Activated naive CD4-positive, alpha-beta T cell treated with anti-CD3 and anti-CD28 coated beads, Interleukin-2, amount 10 ng/mL, durations not matched to agents 7 days and 5 days (primary cell): ENCODE data around the gene EGFLAM.

Experiments
- CTCF ChIA-PET: fragments of 350-600 bp; sonication (Branson Sonifier 250); formaldehyde crosslinking; loops from one replicate; lab custom pipeline; 2021; ENCODE audit warnings: antibody characterized with exemption; lab: Charles Lee
- DNase-seq: peaks from one replicate; pipeline ENCODE4 v3.0.0-alpha.2; 2020
- H3K27ac Mint-ChIP-seq: one replicate; pipeline ENCODE4 v1.8.0; 2021; ENCODE audit warnings: mild to moderate bottlenecking, moderate library complexity, mixed read lengths
- H3K27me3 Mint-ChIP-seq: one replicate; pipeline ENCODE4 v1.8.0; 2021; ENCODE audit warnings: mild to moderate bottlenecking, mixed read lengths
- H3K36me3 Mint-ChIP-seq: one replicate; pipeline ENCODE4 v1.8.0; 2021; ENCODE audit warnings: mixed read lengths
- H3K4me1 Mint-ChIP-seq: one replicate; pipeline ENCODE4 v1.8.0; 2021; ENCODE audit warnings: mixed read lengths
- H3K4me3 Mint-ChIP-seq: one replicate; pipeline ENCODE4 v1.8.0; 2021; ENCODE audit warnings: mild to moderate bottlenecking, moderate library complexity, mixed read lengths
- H3K9me3 Mint-ChIP-seq: one replicate; pipeline ENCODE4 v1.8.0; 2021; ENCODE audit warnings: mixed read lengths

The EGFLAM gene

GRCh38 chr5:38466424-38467189 is 208.2 kb downstream of the EGFLAM start:
- no peaks in the 10 kb centered on the region for H3K4me1 Mint-ChIP-seq
- CTCF ChIA-PET, result no interaction called here
- no peaks in the 10 kb centered on the region for H3K9me3 Mint-ChIP-seq
- DNase-seq, result no peak
- H3K36me3 Mint-ChIP-seq, result no peaks in the 10 kb centered on the region
- H3K27ac Mint-ChIP-seq, result no peak overlapping the region
- H3K4me3 Mint-ChIP-seq, result no peak overlapping the region
- peaks cover 40% of the 10 kb centered on the region for H3K27me3 Mint-ChIP-seq

- H3K4me3 Mint-ChIP-seq, result no peak overlapping the region
- H3K9me3 Mint-ChIP-seq, result no peaks in the 10 kb centered on the region
- no peaks in the 10 kb centered on the region for H3K4me1 Mint-ChIP-seq
- no peak overlapping the region for H3K27ac Mint-ChIP-seq
- DNase-seq, result no peak
- no peaks in the 10 kb centered on the region for H3K36me3 Mint-ChIP-seq
- CTCF ChIA-PET, result interaction anchor here (1.3 to 1.7 kb wide), 2 partner anchors 26 to 235 kb away, joined by 4 to 10 read pairs; no protein-coding TSS in a partner anchor
- peaks cover 39% of the 10 kb centered on the region for H3K27me3 Mint-ChIP-seq
These were observed 209.1 kb downstream of the EGFLAM start for GRCh38 chr5:38467353-38468040.

DNA sequence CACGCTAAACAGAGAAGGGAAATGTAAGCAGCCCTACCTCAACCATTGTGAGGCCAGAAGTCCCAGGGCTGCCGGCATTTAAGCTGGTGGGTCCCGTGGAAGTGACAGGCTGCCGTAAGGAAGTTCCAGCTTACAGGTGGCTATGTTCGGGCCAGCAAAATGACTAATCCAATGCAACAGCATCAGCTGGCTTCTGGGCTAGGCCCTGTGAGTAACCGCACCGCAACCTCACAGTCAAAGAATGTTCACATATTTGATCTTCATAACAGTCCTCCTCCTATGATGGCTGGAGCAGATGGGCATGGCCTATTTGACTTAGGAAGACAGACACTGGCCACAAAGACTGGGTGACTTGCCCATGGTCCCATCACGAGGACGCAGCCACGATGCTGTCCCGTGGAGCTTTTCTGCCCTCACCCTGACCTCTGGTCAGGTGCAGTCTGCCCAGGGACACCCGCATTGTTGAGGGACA is 209.9 kb downstream of the EGFLAM start:
- no peaks in the 10 kb centered on the region for H3K9me3 Mint-ChIP-seq
- no peak for DNase-seq
- no peak overlapping the region for H3K27ac Mint-ChIP-seq
- no peaks in the 10 kb centered on the region for H3K4me1 Mint-ChIP-seq
- no peaks in the 10 kb centered on the region for H3K36me3 Mint-ChIP-seq
- CTCF ChIA-PET, result interaction anchor here (1.3 to 1.7 kb wide), 2 partner anchors 26 to 235 kb away, joined by 4 to 10 read pairs; no protein-coding TSS in a partner anchor
- no peak overlapping the region for H3K4me3 Mint-ChIP-seq
- peaks cover 41% of the 10 kb centered on the region for H3K27me3 Mint-ChIP-seq

DNA sequence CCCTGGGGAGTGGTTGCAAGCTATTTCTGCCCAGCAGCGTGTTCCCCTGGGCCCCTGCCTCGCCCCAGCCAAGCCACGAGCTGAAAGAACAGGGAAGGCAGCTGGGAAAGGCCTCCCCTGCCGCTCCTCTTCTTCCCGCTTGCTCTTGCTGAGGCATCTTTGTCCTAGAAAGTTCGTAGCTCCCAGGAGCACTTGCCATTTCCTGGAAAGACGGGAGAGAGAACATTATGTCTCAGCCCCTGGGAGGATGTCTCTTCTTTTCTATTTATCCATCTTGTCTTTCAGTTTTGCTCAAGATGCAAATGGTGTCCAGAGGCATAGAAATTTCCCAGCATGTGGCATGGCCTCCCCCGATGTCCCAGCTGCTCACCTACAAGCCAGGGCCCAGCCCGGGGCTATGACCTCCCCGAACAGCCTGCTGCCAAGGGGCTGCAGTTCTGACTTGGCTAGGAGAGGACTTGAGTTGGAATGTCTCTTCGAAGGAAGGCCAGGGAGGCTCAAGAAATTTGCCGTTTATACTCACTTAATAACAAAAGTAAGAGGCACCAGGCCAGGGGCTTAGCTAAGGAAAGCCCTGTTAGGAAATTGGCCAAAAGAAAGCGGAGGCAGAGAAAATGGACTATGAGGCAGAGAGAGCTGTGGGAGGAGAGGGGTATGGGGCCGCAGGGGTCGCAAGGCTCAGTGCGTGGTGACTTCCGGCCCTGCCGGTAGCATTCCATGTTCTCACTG is 210.8 kb downstream of the EGFLAM start:
- Mint-ChIP-seq H3K4me3 (no peak overlapping the region), H3K36me3 (no peaks in the 10 kb centered on the region), H3K9me3 (no peaks in the 10 kb centered on the region), H3K4me1 (no peaks in the 10 kb centered on the region), H3K27me3 (peaks cover 48% of the 10 kb centered on the region), H3K27ac (no peak overlapping the region)
- CTCF ChIA-PET, result interaction anchor here (1.7 kb wide), 1 partner anchor 27 kb away, joined by 10 read pairs; no protein-coding TSS in a partner anchor
- no peak for DNase-seq

DNA sequence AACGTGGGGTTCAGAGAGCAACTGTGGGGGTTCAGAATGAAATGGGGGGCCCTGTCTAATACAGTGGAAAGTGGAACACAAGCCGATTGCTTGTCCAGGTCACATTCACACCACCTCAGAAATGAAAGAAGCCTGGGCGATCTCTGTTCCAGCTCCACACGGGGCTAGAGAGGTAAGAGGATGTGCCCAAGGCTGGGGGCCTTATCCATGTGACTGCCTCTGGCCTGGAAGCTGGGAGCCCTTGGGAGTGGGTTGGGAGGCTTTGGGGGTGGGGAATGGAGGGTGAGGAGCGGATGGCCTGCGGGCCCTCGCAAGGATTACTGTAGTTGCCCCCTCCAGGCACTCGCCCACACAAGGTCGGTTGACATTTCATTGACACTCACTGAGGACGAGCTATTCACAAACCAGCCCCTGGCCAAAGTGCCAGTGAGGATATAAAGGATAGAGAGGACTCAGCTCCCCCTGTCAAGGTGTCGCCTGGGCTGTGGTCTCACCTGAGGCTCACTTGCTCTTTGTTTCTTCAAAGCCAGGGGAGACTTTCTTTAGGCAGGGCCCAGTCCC is 211.4 kb downstream of the EGFLAM start:
- H3K27ac Mint-ChIP-seq, result no peak overlapping the region

DNA sequence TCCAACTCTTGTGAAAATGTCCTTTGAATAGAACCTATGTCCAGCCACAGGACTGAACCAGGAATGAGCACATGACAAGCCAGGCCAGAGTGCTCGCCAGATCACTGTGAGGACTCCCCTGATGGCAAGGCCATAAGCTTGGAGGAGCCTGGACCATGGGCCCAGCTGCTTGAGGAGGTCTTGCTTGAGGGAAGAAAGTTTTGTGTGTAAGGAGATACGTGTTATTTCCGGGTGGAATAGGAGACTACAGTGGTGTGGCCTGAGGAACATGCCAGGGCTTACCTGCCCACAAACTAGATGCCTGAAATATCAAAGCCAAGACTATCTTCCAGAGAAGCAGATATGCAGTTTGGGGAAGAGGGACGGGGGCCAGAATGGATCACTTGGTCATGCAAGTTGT is 213.3 kb downstream of the EGFLAM start:
- CTCF ChIA-PET, result no interaction called here
- no peak overlapping the region for H3K27ac Mint-ChIP-seq

More for the DNA sequence above, 211.4 kb downstream of the EGFLAM start:
- Mint-ChIP-seq H3K9me3 (no peaks in the 10 kb centered on the region), H3K36me3 (no peaks in the 10 kb centered on the region), H3K4me1 (no peaks in the 10 kb centered on the region), H3K27me3 (peaks cover 48% of the 10 kb centered on the region), H3K4me3 (no peak overlapping the region)
- no peak for DNase-seq
- CTCF ChIA-PET, result no interaction called here

GRCh38 chr5:38472541-38472940 is 214.2 kb downstream of the EGFLAM start:
- Mint-ChIP-seq H3K4me1 (no peaks in the 10 kb centered on the region), H3K27me3 (peaks cover 48% of the 10 kb centered on the region), H3K9me3 (no peaks in the 10 kb centered on the region), H3K36me3 (no peaks in the 10 kb centered on the region), H3K27ac (no peak overlapping the region), H3K4me3 (no peak overlapping the region)
- CTCF ChIA-PET, result no interaction called here
- DNase-seq, result no peak

More for the DNA sequence above, 213.3 kb downstream of the EGFLAM start:
- DNase-seq, result no peak
- Mint-ChIP-seq H3K9me3 (no peaks in the 10 kb centered on the region), H3K4me1 (no peaks in the 10 kb centered on the region), H3K36me3 (no peaks in the 10 kb centered on the region), H3K27me3 (peaks cover 48% of the 10 kb centered on the region), H3K4me3 (no peak overlapping the region)

GRCh38 chr5:38473008-38473407 is 214.6 kb downstream of the EGFLAM start:
- Mint-ChIP-seq H3K27ac (no peak overlapping the region), H3K27me3 (peaks cover 48% of the 10 kb centered on the region)

DNA sequence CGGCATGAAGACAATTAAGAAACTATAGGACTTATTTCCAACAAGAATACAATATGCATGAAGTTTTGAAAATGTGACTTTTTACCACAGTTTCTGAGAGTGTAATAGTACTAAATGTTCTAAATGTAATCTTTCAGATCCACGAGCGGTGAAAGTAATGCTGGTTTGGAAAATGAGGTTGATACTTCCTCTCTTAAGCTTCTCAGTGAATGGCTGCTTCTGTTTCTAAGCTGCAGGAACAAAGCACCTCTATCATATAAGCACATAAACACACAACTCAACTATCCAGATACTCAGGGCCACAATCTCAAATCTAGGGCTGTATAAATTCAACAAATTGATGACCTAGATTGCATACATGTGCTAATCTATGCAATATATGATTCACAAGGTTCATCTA is 219.8 kb downstream of the EGFLAM start:
- no peak overlapping the region for H3K27ac Mint-ChIP-seq
- no peaks in the 10 kb centered on the region for H3K9me3 Mint-ChIP-seq
- no peaks in the 10 kb centered on the region for H3K36me3 Mint-ChIP-seq
- H3K4me1 Mint-ChIP-seq, result no peaks in the 10 kb centered on the region
- DNase-seq, result no peak
- H3K4me3 Mint-ChIP-seq, result no peak overlapping the region
- H3K27me3 Mint-ChIP-seq, result peaks cover 38% of the 10 kb centered on the region
- CTCF ChIA-PET, result interaction anchor here (1.2 kb wide), 1 partner anchor 96 kb away, joined by 3 read pairs; no protein-coding TSS in a partner anchor

More at GRCh38 chr5:38473008-38473407, 214.6 kb downstream of the EGFLAM start:
- Mint-ChIP-seq H3K9me3 (no peaks in the 10 kb centered on the region), H3K4me3 (no peak overlapping the region), H3K4me1 (no peaks in the 10 kb centered on the region), H3K36me3 (no peaks in the 10 kb centered on the region)
- CTCF ChIA-PET, result no interaction called here
- DNase-seq, result no peak

- CTCF ChIA-PET, result interaction anchor here (1.2 kb wide), 1 partner anchor 97 kb away, joined by 3 read pairs; no protein-coding TSS in a partner anchor
- no peaks in the 10 kb centered on the region for H3K36me3 Mint-ChIP-seq
- H3K9me3 Mint-ChIP-seq, result no peaks in the 10 kb centered on the region
- no peak for DNase-seq
- H3K4me1 Mint-ChIP-seq, result no peaks in the 10 kb centered on the region
- peaks cover 33% of the 10 kb centered on the region for H3K27me3 Mint-ChIP-seq
- H3K4me3 Mint-ChIP-seq, result no peak overlapping the region
- no peak overlapping the region for H3K27ac Mint-ChIP-seq
These were observed 220.5 kb downstream of the EGFLAM start for GRCh38 chr5:38478878-38479277.

GRCh38 chr5:38479315-38479904 is 221.1 kb downstream of the EGFLAM start:
- Mint-ChIP-seq H3K27me3 (peaks cover 35% of the 10 kb centered on the region), H3K9me3 (no peaks in the 10 kb centered on the region)
- DNase-seq, result no peak

GRCh38 chr5:38483805-38484398 is 225.5 kb downstream of the EGFLAM start:
- H3K27ac Mint-ChIP-seq, result no peak overlapping the region
- H3K36me3 Mint-ChIP-seq, result no peaks in the 10 kb centered on the region
- H3K4me1 Mint-ChIP-seq, result no peaks in the 10 kb centered on the region
- CTCF ChIA-PET, result interaction anchor here (1.0 kb wide), 1 partner anchor 42 kb away, joined by 4 read pairs; no protein-coding TSS in a partner anchor
- peaks cover 39% of the 10 kb centered on the region for H3K27me3 Mint-ChIP-seq
- no peak overlapping the region for H3K4me3 Mint-ChIP-seq
- no peak for DNase-seq
- no peaks in the 10 kb centered on the region for H3K9me3 Mint-ChIP-seq

More at GRCh38 chr5:38479315-38479904, 221.1 kb downstream of the EGFLAM start:
- no peak overlapping the region for H3K27ac Mint-ChIP-seq
- no peaks in the 10 kb centered on the region for H3K4me1 Mint-ChIP-seq
- H3K36me3 Mint-ChIP-seq, result no peaks in the 10 kb centered on the region
- no peak overlapping the region for H3K4me3 Mint-ChIP-seq
- CTCF ChIA-PET, result interaction anchor here (1.2 kb wide), 1 partner anchor 97 kb away, joined by 3 read pairs; no protein-coding TSS in a partner anchor

- H3K4me3 Mint-ChIP-seq, result no peak overlapping the region
- H3K9me3 Mint-ChIP-seq, result no peaks in the 10 kb centered on the region
- DNase-seq, result no peak
- H3K27me3 Mint-ChIP-seq, result peaks cover 22% of the 10 kb centered on the region
- no peaks in the 10 kb centered on the region for H3K36me3 Mint-ChIP-seq
- no peaks in the 10 kb centered on the region for H3K4me1 Mint-ChIP-seq
- CTCF ChIA-PET, result no interaction called here
- H3K27ac Mint-ChIP-seq, result no peak overlapping the region
These were observed 235.8 kb downstream of the EGFLAM start for GRCh38 chr5:38494175-38494574.
